PFSK-1 (cell line): Measurements from ENCODE around the gene FOXC1.

ENCODE experiments used
- FOXP2 ChIP-seq: optimal IDR thresholded peaks from 2 replicates; pipeline ENCODE3; 2011; ENCODE audit warnings: borderline replicate concordance, control low read depth, inconsistent platforms; ENCODE audit not compliant: insufficient read depth; ENCODE audit errors: extremely low read length, extremely low read depth
- POLR2AphosphoS5 ChIP-seq: IDR thresholded peaks from 2 replicates; pipeline ENCODE4 v1.6.1; 2012; ENCODE audit warnings: low read depth, mild to moderate bottlenecking, control low read depth, low read length, moderate library complexity
- REST ChIP-seq, 2 experiments: IDR thresholded peaks; 2 replicates each; pipeline versions ENCODE4 v1.6.1 to v1.8.0; 2011 to 2012; ENCODE audit warnings: low read depth in 2 of 2, low read length in 2 of 2, control low read depth in 1 of 2, inconsistent platforms in 1 of 2, mild to moderate bottlenecking in 1 of 2, moderate library complexity in 1 of 2; ENCODE audit not compliant: insufficient read depth in 1 of 2
- SIN3A ChIP-seq: IDR thresholded peaks from 2 replicates; pipeline ENCODE4 v1.6.1; 2012; ENCODE audit warnings: mild to moderate bottlenecking, low read length, moderate library complexity, borderline replicate concordance; ENCODE audit not compliant: insufficient read depth
- TAF1 ChIP-seq: IDR thresholded peaks from 2 replicates; pipeline ENCODE4 v1.6.1; 2012; ENCODE audit warnings: low read length, control low read depth, borderline replicate concordance; ENCODE audit not compliant: insufficient read depth

FOXC1 gene

GRCh38 chr6:1612299-1612973, 2.7 kb downstream of the FOXC1 start:
- TF ChIP-seq POLR2AphosphoS5: no peak

- TF ChIP-seq REST (IDR thresholded peaks at IDR 0.05; ENCODE audit: insufficient read depth in 1 of 2, low read depth in 2 of 2, low read length in 2 of 2) (no peak), TAF1 (no peak), POLR2AphosphoS5 (no peak), SIN3A (no peak; the same call in 1 of the 2 replicates), FOXP2 (no peak)
Observed at GRCh38 chr6:1612974-1613306, 3.2 kb downstream of the FOXC1 start.

- no peak for TF ChIP-seq SIN3A
- no peak for TF ChIP-seq FOXP2
- no peak for TF ChIP-seq TAF1
- no peak for TF ChIP-seq REST (IDR thresholded peaks at IDR 0.05; ENCODE audit: insufficient read depth in 1 of 2, low read depth in 2 of 2, low read length in 2 of 2)
- TF ChIP-seq POLR2AphosphoS5: no peak
Observed at GRCh38 chr6:1613346-1613687, 3.6 kb downstream of the FOXC1 start.

- TF ChIP-seq FOXP2 (no peak), TAF1 (no peak), REST (IDR thresholded peaks at IDR 0.05; ENCODE audit: insufficient read depth in 1 of 2, low read depth in 2 of 2, low read length in 2 of 2) (no peak), POLR2AphosphoS5 (no peak), SIN3A (no peak)
Observed at GRCh38 chr6:1613688-1614447, 4.2 kb downstream of the FOXC1 start.

- no peak for TF ChIP-seq SIN3A
- TF ChIP-seq FOXP2: no peak
- TF ChIP-seq POLR2AphosphoS5: no peak
- no peak for TF ChIP-seq REST (IDR thresholded peaks at IDR 0.05; ENCODE audit: insufficient read depth in 1 of 2, low read depth in 2 of 2, low read length in 2 of 2)
- no peak for TF ChIP-seq TAF1
Observed at GRCh38 chr6:1614448-1615150, 4.9 kb downstream of the FOXC1 start.
